OCI-LY3 (cell line): ENCODE measurements around the gene SMCO2.

Experiments
- EZH2phosphoT487 ChIP-seq: fragments of 200-600 bp; shearing (Covaris generic); IDR thresholded peaks from 2 replicates; pipeline ENCODE4 v1.6.1; 2018; ENCODE audit warnings: antibody characterized with exemption, mixed run types, low read depth
- TF ChIP-seq, protein P1 (sequence below): fragments of 200-600, 300-600 bp; sonication (generic); IDR thresholded peaks from 2 replicates; pipeline ENCODE4 v1.5.1; 2014; ENCODE audit warnings: antibody characterized with exemption, low read length, low read depth

DNA sequence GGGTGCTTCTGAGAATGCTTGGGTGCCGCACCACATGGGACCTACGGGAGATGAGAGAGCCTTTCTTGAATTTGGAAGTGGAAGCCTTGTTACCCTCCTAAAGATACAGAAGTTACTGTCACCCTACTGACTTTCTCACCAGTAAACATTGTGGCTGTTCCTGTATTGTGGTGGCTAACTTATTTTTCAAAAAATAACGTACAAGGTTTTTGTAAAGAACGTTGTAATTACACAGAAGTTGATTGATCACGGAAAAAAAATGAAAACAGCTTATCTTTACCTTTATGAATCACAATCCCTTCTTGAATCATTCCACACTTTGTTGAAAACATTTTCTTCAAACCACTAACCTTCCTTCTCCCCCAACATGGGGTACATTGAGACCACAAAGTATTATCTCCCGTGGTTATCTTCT, 55.5 kb downstream of the SMCO2 start:
- TF ChIP-seq, protein P1, sequence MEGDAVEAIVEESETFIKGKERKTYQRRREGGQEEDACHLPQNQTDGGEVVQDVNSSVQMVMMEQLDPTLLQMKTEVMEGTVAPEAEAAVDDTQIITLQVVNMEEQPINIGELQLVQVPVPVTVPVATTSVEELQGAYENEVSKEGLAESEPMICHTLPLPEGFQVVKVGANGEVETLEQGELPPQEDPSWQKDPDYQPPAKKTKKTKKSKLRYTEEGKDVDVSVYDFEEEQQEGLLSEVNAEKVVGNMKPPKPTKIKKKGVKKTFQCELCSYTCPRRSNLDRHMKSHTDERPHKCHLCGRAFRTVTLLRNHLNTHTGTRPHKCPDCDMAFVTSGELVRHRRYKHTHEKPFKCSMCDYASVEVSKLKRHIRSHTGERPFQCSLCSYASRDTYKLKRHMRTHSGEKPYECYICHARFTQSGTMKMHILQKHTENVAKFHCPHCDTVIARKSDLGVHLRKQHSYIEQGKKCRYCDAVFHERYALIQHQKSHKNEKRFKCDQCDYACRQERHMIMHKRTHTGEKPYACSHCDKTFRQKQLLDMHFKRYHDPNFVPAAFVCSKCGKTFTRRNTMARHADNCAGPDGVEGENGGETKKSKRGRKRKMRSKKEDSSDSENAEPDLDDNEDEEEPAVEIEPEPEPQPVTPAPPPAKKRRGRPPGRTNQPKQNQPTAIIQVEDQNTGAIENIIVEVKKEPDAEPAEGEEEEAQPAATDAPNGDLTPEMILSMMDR: no peak
- TF ChIP-seq EZH2phosphoT487: no peak
